Erythroblast (primary cell): ENCODE results near the gene TCAP.

Source experiments
- GATA1 ChIP-seq: IDR thresholded peaks from 2 replicates; pipeline ENCODE4 v1.6.1; 2011; ENCODE audit warnings: low read depth, mild to moderate bottlenecking, control low read depth, low read length, moderate library complexity
- POLR2A ChIP-seq: IDR thresholded peaks from 2 replicates; pipeline ENCODE4 v1.6.1; 2011; ENCODE audit warnings: mild to moderate bottlenecking, low read length

DNA sequence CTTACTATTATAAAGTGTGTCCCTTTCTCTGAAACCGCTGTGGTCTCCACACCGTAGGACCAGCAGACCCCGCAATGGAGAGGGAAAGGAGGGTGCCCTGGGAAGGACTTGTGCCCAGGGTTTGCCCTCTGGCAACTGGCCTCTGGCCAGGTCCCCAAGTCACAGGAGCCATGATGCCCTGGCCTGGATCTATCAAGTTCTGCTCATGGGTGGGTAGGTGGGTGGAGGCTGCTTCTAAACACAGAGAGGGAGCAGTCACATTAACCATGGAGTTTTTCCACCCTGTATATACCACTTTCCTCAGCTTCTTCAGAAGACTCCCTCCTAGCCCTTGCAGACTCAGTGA lies 48.1 kb upstream of the TCAP start:
- no peak for TF ChIP-seq POLR2A
- TF ChIP-seq GATA1: no peak
